Retinal pigment epithelial cell (primary cell): ENCODE results near the gene OR10G7.

Experiments used
- DNase-seq: peaks from one replicate; pipeline ENCODE4 v3.0.0-alpha.2; 2010; ENCODE audit warnings: low read depth
- H3K4me3 ChIP-seq: 2 replicates; pipeline ENCODE4 v1.5.1; 2011; ENCODE audit warnings: mild to moderate bottlenecking, low read length, control low read depth, moderate library complexity
- TF ChIP-seq, protein P1 (sequence below): conservative IDR thresholded peaks from 2 replicates; pipeline ENCODE4 v1.5.1; 2011; ENCODE audit warnings: low read depth, low read length, control low read depth, inconsistent platforms

The OR10G7 gene

DNA sequence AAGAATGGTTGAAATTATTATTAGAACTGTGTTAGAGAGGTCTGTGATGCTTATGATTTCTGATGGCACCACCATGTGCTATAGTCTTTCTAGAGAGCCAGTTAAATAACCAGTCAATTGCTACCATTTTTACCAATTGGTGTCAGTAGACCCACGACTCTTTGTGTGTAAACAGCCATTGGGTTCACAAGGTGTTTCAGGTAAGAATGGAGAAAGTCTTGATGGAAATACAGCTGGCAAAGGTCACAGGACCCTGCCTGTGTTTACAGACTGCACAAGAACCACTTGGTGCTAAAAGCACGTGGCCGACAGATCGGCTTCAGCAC, 30.5 kb upstream of the OR10G7 start:
- DNase-seq: no peak
- TF ChIP-seq, protein P1, sequence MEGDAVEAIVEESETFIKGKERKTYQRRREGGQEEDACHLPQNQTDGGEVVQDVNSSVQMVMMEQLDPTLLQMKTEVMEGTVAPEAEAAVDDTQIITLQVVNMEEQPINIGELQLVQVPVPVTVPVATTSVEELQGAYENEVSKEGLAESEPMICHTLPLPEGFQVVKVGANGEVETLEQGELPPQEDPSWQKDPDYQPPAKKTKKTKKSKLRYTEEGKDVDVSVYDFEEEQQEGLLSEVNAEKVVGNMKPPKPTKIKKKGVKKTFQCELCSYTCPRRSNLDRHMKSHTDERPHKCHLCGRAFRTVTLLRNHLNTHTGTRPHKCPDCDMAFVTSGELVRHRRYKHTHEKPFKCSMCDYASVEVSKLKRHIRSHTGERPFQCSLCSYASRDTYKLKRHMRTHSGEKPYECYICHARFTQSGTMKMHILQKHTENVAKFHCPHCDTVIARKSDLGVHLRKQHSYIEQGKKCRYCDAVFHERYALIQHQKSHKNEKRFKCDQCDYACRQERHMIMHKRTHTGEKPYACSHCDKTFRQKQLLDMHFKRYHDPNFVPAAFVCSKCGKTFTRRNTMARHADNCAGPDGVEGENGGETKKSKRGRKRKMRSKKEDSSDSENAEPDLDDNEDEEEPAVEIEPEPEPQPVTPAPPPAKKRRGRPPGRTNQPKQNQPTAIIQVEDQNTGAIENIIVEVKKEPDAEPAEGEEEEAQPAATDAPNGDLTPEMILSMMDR: no peak
- no peak overlapping the region for H3K4me3 ChIP-seq

DNA sequence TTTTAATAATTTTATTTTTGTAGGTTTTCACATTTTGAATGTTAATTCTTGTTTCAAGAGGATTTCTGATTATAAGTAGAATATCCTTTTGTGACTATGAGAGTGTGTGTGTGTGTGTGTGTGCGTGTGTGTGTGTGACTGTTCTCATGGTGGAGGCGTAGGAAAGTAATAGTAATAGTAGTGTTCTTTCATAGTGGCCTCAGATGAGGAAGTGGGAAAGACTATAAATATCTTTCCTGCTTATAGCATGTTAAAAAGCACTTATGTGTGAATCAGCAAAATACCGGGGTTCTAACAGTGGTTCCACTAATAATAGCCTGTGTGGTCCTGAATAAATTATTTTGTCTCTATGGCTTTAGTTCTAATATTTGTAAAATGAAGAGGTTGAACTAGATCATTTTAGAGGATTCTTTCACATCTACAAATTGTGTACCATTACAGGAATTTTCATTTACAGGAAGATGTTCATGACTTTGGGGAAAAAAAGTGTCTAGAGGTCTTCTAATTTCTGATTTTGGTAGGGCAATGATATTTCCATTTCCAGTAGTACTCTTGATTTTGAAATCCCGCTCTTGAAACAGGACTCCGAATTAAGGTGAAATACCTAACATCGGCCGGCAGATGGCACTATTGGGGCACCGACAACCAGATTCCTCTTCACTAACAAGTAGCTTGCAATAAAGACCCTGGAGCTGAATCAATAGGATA, 29.9 kb upstream of the OR10G7 start:
- no peak overlapping the region for H3K4me3 ChIP-seq
- peak; percentile 39 for DNase-seq
- TF ChIP-seq, protein P1: peak; percentile 75

DNA sequence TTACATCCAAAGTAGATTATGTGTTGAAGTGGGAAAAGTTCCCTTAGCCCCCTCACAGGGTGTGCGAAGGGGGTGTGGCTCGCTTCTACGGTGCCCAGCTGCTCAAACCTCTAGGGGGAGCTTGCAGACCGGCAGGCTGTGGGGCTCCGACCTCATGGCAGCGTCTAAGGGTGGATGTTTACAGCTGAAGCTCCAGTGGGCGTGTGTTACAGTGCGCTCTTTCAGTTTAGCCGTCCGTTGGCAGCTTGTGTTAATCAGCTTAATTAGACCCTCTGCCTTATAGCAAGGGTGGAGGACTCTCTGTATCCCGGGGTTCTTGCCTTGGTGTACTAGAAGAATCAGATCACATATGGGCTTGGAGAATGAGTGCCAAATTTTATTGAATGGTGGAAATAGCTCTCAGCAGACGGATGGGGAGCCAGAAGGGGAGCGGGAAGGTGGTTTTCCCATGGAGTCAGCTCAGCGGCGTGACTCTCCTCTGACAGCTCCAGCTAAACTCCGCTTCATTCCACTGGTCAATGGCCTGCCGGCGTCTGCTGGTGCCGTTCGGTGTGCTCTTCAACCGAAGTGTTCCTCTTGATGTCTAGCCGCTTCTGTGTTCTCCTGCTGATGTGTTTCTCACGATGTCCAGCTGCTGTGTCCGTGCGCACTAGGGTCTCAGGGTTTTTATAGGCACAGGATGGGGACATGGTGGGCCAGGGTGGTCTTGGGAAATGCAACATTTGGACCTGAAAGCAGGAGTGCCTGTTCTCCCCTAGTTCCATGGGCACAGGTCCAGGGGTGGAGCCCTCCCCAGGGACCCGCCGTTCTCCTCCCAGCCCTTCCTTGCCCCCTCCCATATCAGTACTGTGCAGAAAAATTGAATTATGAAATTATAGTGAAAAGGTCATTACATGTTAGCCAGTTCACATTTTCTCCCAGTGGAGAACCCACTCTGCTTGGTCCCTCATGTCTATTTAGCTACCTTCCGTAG, 28.6 kb upstream of the OR10G7 start:
- DNase-seq: peak; percentile 34
- TF ChIP-seq, protein P1: peak; percentile 93
- H3K4me3 ChIP-seq: peak overlapping the region; percentile 31

DNA sequence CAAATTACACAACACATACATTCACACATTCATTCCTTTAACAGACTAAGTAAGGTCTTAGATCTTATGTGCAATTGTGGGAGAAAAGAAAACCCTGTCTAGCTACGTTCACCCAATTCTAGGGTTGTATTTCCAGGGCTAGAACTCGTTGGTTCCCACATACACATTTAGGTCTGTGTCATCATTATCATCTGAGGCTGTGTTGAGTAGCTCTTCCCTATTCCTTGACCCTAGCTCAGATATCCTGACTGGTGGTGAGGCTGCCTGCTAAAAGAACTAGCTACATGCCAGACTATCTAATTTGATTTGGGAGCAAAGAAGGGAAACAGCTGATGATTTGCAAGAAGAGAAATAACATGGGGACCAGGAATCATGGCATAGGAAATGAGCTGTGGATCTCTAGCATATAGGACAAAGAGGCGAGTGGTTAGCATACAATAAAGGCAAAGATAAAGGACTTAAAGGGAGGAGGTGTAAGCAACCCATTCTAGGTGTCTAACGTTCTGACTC, 27.5 kb upstream of the OR10G7 start:
- no peak for DNase-seq
- H3K4me3 ChIP-seq: no peak overlapping the region
- TF ChIP-seq, protein P1: no peak

DNA sequence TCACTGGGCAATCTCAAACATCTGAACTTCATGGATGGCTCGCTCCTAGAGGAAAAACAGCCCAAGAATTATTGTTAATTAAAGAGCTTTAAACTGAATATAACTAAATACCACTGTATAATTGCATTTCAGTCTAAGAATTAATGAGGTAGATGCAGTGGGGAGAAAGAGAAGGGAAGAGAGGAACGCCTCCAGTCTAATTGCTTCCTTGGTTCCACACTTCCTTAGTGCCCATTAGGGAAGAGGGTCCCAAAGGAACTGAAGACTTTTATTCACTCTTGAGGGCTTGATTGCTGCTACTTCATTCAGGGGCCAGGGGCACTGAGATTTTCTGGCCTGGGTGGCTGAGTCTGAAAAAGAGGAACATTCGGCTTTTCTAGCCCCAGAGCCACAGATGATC, 11.8 kb upstream of the OR10G7 start:
- no peak for DNase-seq
- TF ChIP-seq, protein P1: no peak
- no peak overlapping the region for H3K4me3 ChIP-seq

DNA sequence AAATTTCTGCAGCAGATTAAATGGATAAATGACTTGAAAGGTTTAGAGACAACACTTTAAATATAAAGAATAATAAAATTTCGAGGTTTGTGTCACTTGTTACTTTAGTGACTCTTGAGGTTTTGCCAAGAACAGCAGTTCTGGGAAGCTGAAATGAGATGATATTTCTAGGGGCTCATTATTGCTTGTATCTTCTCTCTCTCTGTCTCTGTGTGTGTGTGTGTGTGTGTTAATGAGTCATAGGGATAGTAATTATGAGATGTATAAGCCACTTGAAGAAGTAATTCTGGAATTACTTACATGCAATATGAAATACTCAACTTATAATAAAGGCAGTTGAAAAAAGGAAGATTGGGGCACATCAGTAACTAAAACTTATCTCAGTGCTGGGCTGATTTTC, 9.6 kb upstream of the OR10G7 start:
- TF ChIP-seq, protein P1: no peak
- no peak for DNase-seq
- H3K4me3 ChIP-seq: no peak overlapping the region

DNA sequence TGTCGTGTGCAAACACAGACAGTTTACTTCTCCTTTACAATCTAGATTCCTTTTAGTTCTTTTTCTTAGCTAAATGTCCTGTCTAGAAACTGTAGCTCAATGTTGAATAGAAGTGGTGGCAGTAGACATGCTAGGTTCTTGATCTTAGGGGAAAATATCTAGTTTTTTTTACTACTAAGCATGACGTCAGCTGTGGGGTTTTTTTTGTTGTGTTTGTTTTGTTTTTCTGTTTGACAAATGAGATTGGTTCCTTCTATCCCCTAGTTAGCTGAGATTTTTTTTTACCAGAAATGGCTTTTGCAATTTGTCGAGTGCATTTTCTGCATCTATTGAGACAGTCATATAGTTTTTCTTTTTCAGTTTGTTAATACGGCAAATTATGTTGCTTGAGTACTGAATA, 2.3 kb upstream of the OR10G7 start:
- TF ChIP-seq, protein P1: no peak
- no peak overlapping the region for H3K4me3 ChIP-seq
- no peak for DNase-seq
